GM12873 (cell line): ENCODE measurements around the gene C2orf49.

Experiments
- TF ChIP-seq, protein P1 (sequence below): IDR thresholded peaks from 2 replicates; pipeline ENCODE4 v1.5.1; 2012; ENCODE audit warnings: low read depth, mild to moderate bottlenecking, moderate library complexity, low read length, control low read depth; ENCODE audit not compliant: insufficient read depth; ENCODE audit errors: missing control alignments

The C2orf49 gene

GRCh38 chr2:105375001-105375561 is 37.7 kb downstream of the C2orf49 start:
- TF ChIP-seq, protein P1, sequence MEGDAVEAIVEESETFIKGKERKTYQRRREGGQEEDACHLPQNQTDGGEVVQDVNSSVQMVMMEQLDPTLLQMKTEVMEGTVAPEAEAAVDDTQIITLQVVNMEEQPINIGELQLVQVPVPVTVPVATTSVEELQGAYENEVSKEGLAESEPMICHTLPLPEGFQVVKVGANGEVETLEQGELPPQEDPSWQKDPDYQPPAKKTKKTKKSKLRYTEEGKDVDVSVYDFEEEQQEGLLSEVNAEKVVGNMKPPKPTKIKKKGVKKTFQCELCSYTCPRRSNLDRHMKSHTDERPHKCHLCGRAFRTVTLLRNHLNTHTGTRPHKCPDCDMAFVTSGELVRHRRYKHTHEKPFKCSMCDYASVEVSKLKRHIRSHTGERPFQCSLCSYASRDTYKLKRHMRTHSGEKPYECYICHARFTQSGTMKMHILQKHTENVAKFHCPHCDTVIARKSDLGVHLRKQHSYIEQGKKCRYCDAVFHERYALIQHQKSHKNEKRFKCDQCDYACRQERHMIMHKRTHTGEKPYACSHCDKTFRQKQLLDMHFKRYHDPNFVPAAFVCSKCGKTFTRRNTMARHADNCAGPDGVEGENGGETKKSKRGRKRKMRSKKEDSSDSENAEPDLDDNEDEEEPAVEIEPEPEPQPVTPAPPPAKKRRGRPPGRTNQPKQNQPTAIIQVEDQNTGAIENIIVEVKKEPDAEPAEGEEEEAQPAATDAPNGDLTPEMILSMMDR: no peak

- TF ChIP-seq, protein P1: no peak
Measured at GRCh38 chr2:105376010-105376409, 38.7 kb downstream of the C2orf49 start.

DNA sequence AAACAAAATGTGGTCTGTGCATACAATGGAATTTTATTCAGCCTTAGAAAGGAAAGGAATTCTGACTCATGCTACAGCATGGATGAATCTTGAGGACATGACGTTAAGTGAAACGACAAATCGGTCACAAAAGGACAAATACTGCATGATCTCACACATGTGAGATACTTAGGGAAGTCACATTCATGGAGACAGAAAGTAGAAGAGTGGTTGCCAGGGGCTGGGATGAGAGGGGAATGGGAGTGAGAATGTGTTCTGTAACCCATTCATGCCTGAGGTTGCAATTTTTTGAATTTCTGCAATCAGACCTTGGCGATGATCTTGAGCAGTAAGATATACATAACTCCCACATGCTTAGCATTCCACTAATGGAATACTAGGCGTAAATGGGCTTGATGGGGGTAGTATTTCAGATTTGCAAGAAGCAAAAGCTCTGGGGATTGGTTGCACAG is 39.5 kb downstream of the C2orf49 start:
- TF ChIP-seq, protein P1: no peak

- TF ChIP-seq, protein P1: no peak
Measured at GRCh38 chr2:105377871-105378270, 40.5 kb downstream of the C2orf49 start.

- TF ChIP-seq, protein P1: no peak
Measured at GRCh38 chr2:105378276-105378840, 41.0 kb downstream of the C2orf49 start.

- TF ChIP-seq, protein P1: no peak
Measured at GRCh38 chr2:105378921-105379383, 41.6 kb downstream of the C2orf49 start.

DNA sequence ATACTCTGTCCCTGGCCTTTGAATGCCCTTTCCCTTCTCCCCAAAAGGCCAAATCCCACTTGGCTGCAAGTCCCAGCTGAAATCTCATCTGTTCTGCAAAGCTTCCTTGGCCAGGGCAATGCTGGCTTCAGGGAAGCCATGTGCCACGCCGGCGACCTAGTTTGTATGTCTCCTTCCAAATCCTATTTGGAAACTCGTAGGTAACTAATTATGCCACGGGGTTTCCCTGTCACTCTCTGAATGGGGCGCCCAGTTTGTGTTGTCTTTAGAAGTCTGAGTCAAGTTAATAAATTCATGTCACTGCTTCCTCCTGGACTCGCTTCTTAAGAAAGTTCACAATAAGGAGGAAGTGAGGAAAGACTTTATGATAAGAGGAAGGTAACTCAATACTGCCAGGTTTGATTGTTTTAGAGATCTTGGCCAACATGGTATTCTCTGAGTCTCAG is 42.4 kb downstream of the C2orf49 start:
- TF ChIP-seq, protein P1: no peak
